Prostate gland (tissue), 2 donors: ENCODE data around the gene ZBTB7C.

Experiments used
- CTCF ChIP-seq, 4 experiments: fragments of 200-600 bp in 2 of 4; fragments of 450-650 bp in 2 of 4; sonication (generic) in 2 of 4; IDR thresholded peaks; 1 replicate in 3 of 4; 2 replicates in 1 of 4; pipeline ENCODE4 v1.5.1; 2016 to 2019; ENCODE audit warnings: antibody characterized with exemption in 4 of 4, mild to moderate bottlenecking in 2 of 4, moderate library complexity in 2 of 4
- POLR2A ChIP-seq: fragments of 450-650 bp; IDR thresholded peaks from one replicate; pipeline ENCODE4 v1.6.1; 2016; ENCODE audit warnings: antibody characterized with exemption, mild to moderate bottlenecking
- POLR2AphosphoS5 ChIP-seq: sonication (generic); formaldehyde crosslinking; IDR thresholded peaks from one replicate; pipeline ENCODE4 v1.6.1; 2017; ENCODE audit warnings: antibody characterized with exemption

GRCh38 chr18:48011926-48012465 lies 397.2 kb downstream of the ZBTB7C start:
- TF ChIP-seq CTCF (IDR thresholded peaks at IDR 0.05) = no peak
- TF ChIP-seq POLR2A = no peak
- TF ChIP-seq POLR2AphosphoS5 = no peak
